Progenitor cell of endocrine pancreas (in vitro differentiated cells): ENCODE measurements around the gene FMR1NB. TPM values are rescaled to one million over a fixed set of nuclear protein-coding genes. Genes with fewer than 3 reads are reported as not detected.

Source experiments
- DNase-seq: peaks from one replicate; pipeline ENCODE4 v3.0.0; 2021; ENCODE audit warnings: low spot score; ENCODE audit not compliant: unreplicated experiment
- H3K27ac Mint-ChIP-seq: 2 replicates; pipeline ENCODE4 v1.8.0; 2021; ENCODE audit warnings: mild to moderate bottlenecking, moderate library complexity, mixed read lengths
- H3K27me3 Mint-ChIP-seq: 2 replicates; pipeline ENCODE4 v1.8.0; 2021; ENCODE audit warnings: mixed read lengths
- H3K36me3 Mint-ChIP-seq: 2 replicates; pipeline ENCODE4 v1.8.0; 2022; ENCODE audit warnings: mixed read lengths; ENCODE audit not compliant: insufficient read depth
- H3K4me1 Mint-ChIP-seq: 2 replicates; pipeline ENCODE4 v1.8.0; 2021; ENCODE audit warnings: low read depth, mixed read lengths
- H3K4me3 Mint-ChIP-seq: 2 replicates; pipeline ENCODE4 v1.8.0; 2021; ENCODE audit warnings: low read depth, mild to moderate bottlenecking, moderate library complexity, mixed read lengths
- H3K9me3 Mint-ChIP-seq: 2 replicates; pipeline ENCODE4 v1.8.0; 2021; ENCODE audit warnings: low read depth, mixed read lengths
- CTCF ChIP-seq: fragments of 200-600 bp; sonication (generic); IDR thresholded peaks from one replicate; pipeline ENCODE4 v1.5.0; 2021; ENCODE audit warnings: antibody characterized with exemption, mild to moderate bottlenecking; ENCODE audit not compliant: unreplicated experiment
- long read RNA-seq: library from polyadenylated mRNA; unstranded; transcript quantifications from one replicate; pipeline ENCODE4 v2.0.0, GENCODE V29; 2020
- total RNA-seq: library from RNA; stranded (reverse); gene quantifications from 2 replicates; pipeline ENCODE4 v1.2.1, GENCODE V29; 2021

The FMR1NB gene
- not detected in 2 replicates for total RNA-seq
- long read RNA-seq = 0 reads

- no peak within 1 kb of the TSS for H3K4me3 Mint-ChIP-seq
- peaks cover 22% of the 10 kb centered on the region for H3K9me3 Mint-ChIP-seq
- H3K27me3 Mint-ChIP-seq = no peaks in the 10 kb centered on the region
- no peak for DNase-seq
- no peaks in the 10 kb centered on the region for H3K36me3 Mint-ChIP-seq
- TF ChIP-seq CTCF = no peak
- H3K4me1 Mint-ChIP-seq = no peaks in the 10 kb centered on the region
- H3K27ac Mint-ChIP-seq = no peak within 1 kb of the TSS
Measured at GRCh38 chrX:147981038-147981752, at the start of gene FMR1NB. Gene FMR1NB, plus strand, starts transcription at chrX:147981337. Its CDS starts 66 bp downstream, at chrX:147981403.

GRCh38 chrX:147933815-147934214 lies 47.3 kb upstream of the FMR1NB start:
- Mint-ChIP-seq H3K27ac (peak overlapping the region; percentile 20), H3K9me3 (peaks cover 18% of the 10 kb centered on the region), H3K4me3 (no peak overlapping the region), H3K4me1 (peaks cover 23% of the 10 kb centered on the region), H3K36me3 (peaks cover 26% of the 10 kb centered on the region), H3K27me3 (no peaks in the 10 kb centered on the region)
- DNase-seq = no peak
- no peak for TF ChIP-seq CTCF

GRCh38 chrX:147935156-147935758 lies 45.9 kb upstream of the FMR1NB start:
- Mint-ChIP-seq H3K36me3 (peaks cover 26% of the 10 kb centered on the region), H3K27me3 (no peaks in the 10 kb centered on the region), H3K4me3 (no peak overlapping the region), H3K9me3 (peaks cover 15% of the 10 kb centered on the region), H3K4me1 (peaks cover 23% of the 10 kb centered on the region), H3K27ac (no peak overlapping the region)
- TF ChIP-seq CTCF = no peak
- no peak for DNase-seq

DNA sequence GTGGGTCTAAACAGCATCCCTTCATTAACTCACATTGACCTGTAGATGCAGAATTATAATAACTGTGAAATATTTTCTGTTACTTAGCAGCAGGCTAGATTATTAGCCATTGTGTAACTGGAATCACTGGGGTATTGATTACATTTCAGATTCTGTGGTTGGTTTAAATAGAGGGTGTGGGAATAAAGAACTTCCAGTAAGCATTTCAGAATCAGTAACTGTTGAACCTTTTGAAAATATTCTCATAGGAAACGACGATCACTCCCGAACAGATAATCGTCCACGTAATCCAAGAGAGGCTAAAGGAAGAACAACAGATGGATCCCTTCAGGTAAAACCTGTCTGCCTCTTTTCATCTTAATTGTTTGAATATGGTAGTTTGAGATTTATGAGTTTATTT lies 35.9 kb upstream of the FMR1NB start:
- H3K4me3 Mint-ChIP-seq = no peak overlapping the region
- no peaks in the 10 kb centered on the region for H3K27me3 Mint-ChIP-seq
- H3K27ac Mint-ChIP-seq = no peak overlapping the region
- peaks cover 24% of the 10 kb centered on the region for H3K36me3 Mint-ChIP-seq
- peaks cover 6% of the 10 kb centered on the region for H3K9me3 Mint-ChIP-seq
- no peak for TF ChIP-seq CTCF
- H3K4me1 Mint-ChIP-seq = no peaks in the 10 kb centered on the region
- DNase-seq = no peak

GRCh38 chrX:147948531-147948930 lies 32.6 kb upstream of the FMR1NB start:
- Mint-ChIP-seq H3K9me3 (peaks cover 6% of the 10 kb centered on the region), H3K27me3 (no peaks in the 10 kb centered on the region), H3K4me3 (no peak overlapping the region), H3K27ac (no peak overlapping the region), H3K4me1 (no peaks in the 10 kb centered on the region), H3K36me3 (peaks cover 15% of the 10 kb centered on the region)
- DNase-seq = no peak
- no peak for TF ChIP-seq CTCF
